CD4-positive, alpha-beta memory T cell (primary cell): Measurements from ENCODE around the gene TMEM9. TPM values are rescaled to one million over a fixed set of nuclear protein-coding genes. Genes with fewer than 3 reads are reported as not detected.

Experiments used
- CTCF ChIA-PET: fragments of 350-600 bp; sonication (Branson Sonifier 250); formaldehyde crosslinking; loops from one replicate; lab custom pipeline; 2021; ENCODE audit warnings: inconsistent platforms; ENCODE audit not compliant: partially characterized antibody; lab: Charles Lee
- POLR2A ChIA-PET: fragments of 350-600 bp; sonication (Branson Sonifier 250); formaldehyde crosslinking; loops from one replicate; lab custom pipeline; 2021; ENCODE audit not compliant: partially characterized antibody; lab: Charles Lee
- DNase-seq, 5 donors: peaks; one replicate each; pipeline versions ENCODE4 v3.0.0 to v3.0.0-alpha.2; 2020 to 2022; ENCODE audit warnings: mixed read lengths in 1 of 5
- H3K27ac ChIP-seq: one replicate; pipeline ENCODE4 v1.7.0; 2013; ENCODE audit warnings: low read depth, low read length
- H3K27me3 ChIP-seq: 2 replicates; pipeline ENCODE4 v1.7.0; 2013; ENCODE audit warnings: mild to moderate bottlenecking, low read length, moderate library complexity; ENCODE audit not compliant: insufficient read depth
- H3K36me3 ChIP-seq: 2 replicates; pipeline ENCODE4 v1.7.0; 2013; ENCODE audit warnings: mild to moderate bottlenecking, low read length, moderate library complexity; ENCODE audit not compliant: insufficient read depth
- H3K4me1 ChIP-seq: 2 replicates; pipeline ENCODE4 v1.7.0; 2013; ENCODE audit warnings: mild to moderate bottlenecking, low read length, moderate library complexity; ENCODE audit not compliant: insufficient read depth
- H3K4me3 ChIP-seq, 2 donors: one replicate each; pipeline ENCODE4 v1.7.0; 2013; ENCODE audit warnings: low read length in 2 of 2, mild to moderate bottlenecking in 1 of 2
- H3K9me3 ChIP-seq, 2 donors: one replicate each; pipeline ENCODE4 v1.7.0; 2013; ENCODE audit warnings: low read length in 2 of 2, control low read depth in 1 of 2; ENCODE audit not compliant: control insufficient read depth in 1 of 2
- H3K27ac Mint-ChIP-seq, 7 donors: one replicate each; pipeline ENCODE4 v1.8.0; 2020 to 2021; ENCODE audit warnings: mixed read lengths in 7 of 7, mild to moderate bottlenecking in 6 of 7, inconsistent platforms in 3 of 7, moderate library complexity in 3 of 7
- H3K27me3 Mint-ChIP-seq, 2 donors: one replicate each; pipeline ENCODE4 v1.8.0; 2020 to 2021; ENCODE audit warnings: mixed read lengths in 2 of 2
- H3K36me3 Mint-ChIP-seq, 2 donors: one replicate each; pipeline ENCODE4 v1.8.0; 2020 to 2021; ENCODE audit warnings: mixed read lengths in 2 of 2, inconsistent platforms in 1 of 2, mild to moderate bottlenecking in 1 of 2
- H3K4me1 Mint-ChIP-seq, 4 donors: one replicate each; pipeline ENCODE4 v1.8.0; 2020 to 2021; ENCODE audit warnings: mixed read lengths in 4 of 4, mild to moderate bottlenecking in 1 of 4
- H3K4me3 Mint-ChIP-seq, 8 donors: one replicate each; pipeline ENCODE4 v1.8.0; 2020 to 2021; ENCODE audit warnings: mixed read lengths in 8 of 8, mild to moderate bottlenecking in 7 of 8, moderate library complexity in 6 of 8, inconsistent platforms in 3 of 8
- H3K9me3 Mint-ChIP-seq, 8 donors: one replicate each; pipeline ENCODE4 v1.8.0; 2020 to 2021; ENCODE audit warnings: mixed read lengths in 8 of 8, mild to moderate bottlenecking in 5 of 8, inconsistent platforms in 3 of 8, moderate library complexity in 1 of 8
- intact Hi-C: fragments of 100-400 bp; cut with micrococcal nuclease; formaldehyde crosslinking; loops from one replicate; pipeline ENCODE4 v1.15.1; 2023
- polyA plus RNA-seq, 2 donors: library from polyadenylated mRNA; unstranded; fragments of 300-500 nt; fragmentation: Illumina TruSeq; gene quantifications; one replicate each; pipeline ENCODE4 v1.2.3, GENCODE V29; 2021
- total RNA-seq, 2 experiments: library from RNA; stranded (reverse); gene quantifications; one replicate each; pipeline ENCODE4 v1.2.3, GENCODE V29; 2021

Gene TMEM9
- total and polyA plus RNA-seq, 4 experiments from 2014 or later, result 20.6 to 64.3 (median 23.3) TPM

DNA sequence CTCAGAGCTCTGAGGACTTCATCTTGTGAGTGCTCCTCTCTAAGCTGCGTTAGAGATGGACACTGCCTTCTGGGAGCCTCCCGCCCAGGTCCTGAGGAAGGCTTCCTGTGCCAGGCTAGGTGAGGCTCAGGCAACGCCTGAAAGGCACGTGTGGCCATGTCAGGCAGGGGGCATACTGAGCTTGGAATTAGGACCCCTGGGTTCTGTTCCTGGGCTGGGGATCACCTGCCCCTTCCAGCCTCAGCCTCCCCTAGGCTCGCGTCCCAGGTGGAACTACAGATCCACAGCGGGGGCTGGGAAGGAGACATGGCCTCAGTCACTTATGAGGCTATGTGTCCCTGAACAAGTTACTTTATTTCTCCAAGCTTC, 17.3 kb downstream of the TMEM9 start:
- Mint-ChIP-seq H3K4me1 (no peaks in the 10 kb centered on the region), H3K36me3 (peaks cover 15 to 53% of the 10 kb centered on the region in 2 donors), H3K27me3 (no peaks in the 10 kb centered on the region), H3K9me3 (peaks cover 0 to 4% (median 0%) of the 10 kb centered on the region in 8 donors), H3K27ac (no peak overlapping the region), H3K4me3 (no peak overlapping the region)
- Histone ChIP-seq H3K4me3 (no peak overlapping the region), H3K27me3 (no peaks in the 10 kb centered on the region), H3K27ac (no peak overlapping the region), H3K9me3 (no peaks in the 10 kb centered on the region), H3K36me3 (peaks cover 3% of the 10 kb centered on the region), H3K4me1 (no peaks in the 10 kb centered on the region)
- intact Hi-C loops, result no loop called here
- ChIA-PET POLR2A (no interaction called here), CTCF (interaction anchor here (2.2 kb wide), 1 partner anchor 18 kb away, joined by 8 read pairs; no protein-coding TSS in a partner anchor)
- DNase-seq, result no peak

DNA sequence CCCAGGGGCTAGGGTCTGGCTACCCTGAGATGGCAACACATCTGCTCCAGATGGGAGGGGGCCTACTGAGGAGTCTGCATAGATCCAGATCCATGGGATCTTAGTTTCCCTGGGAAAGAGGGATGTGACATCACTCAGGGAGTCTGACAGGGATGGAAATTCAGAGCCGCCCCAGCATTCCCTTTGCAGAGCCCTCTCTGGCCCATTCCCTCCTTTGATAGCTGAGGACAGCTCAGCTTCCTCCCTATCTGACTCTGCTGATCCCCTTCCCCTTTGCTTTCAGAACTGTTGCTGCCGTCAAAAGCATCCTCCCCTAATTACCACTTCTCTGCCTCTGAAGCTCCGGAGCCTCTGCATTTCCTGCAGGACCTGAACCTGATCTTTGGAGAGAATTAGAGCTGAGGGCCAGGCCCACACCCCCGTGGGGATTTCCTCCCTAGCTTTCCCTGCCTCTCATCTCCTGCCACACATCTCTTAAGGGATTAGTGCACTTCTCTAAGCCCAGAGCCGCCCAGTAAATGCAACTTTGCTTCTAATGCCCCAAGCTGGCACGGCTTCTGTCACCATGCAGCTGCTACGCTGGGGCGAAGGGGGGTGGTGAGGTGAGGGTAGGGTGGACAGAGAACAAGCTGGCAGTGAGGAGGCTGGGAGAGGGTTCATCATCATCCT, 17.8 kb downstream of the TMEM9 start:
- Histone ChIP-seq H3K4me3 (no peak overlapping the region), H3K36me3 (peaks cover 3% of the 10 kb centered on the region), H3K27me3 (no peaks in the 10 kb centered on the region), H3K9me3 (no peaks in the 10 kb centered on the region), H3K27ac (no peak overlapping the region), H3K4me1 (no peaks in the 10 kb centered on the region)
- ChIA-PET CTCF (interaction anchor here (2.2 kb wide), 1 partner anchor 17 kb away, joined by 8 read pairs; no protein-coding TSS in a partner anchor), POLR2A (no interaction called here)
- H3K9me3 Mint-ChIP-seq, result peaks cover 0 to 4% (median 0%) of the 10 kb centered on the region in 8 donors
- peak overlapping the region in 1 of 7 donors; percentile 59 for H3K27ac Mint-ChIP-seq
- peaks cover 11 to 48% of the 10 kb centered on the region in 2 donors for H3K36me3 Mint-ChIP-seq
- H3K27me3 Mint-ChIP-seq, result no peaks in the 10 kb centered on the region
- peaks cover 0 to 3% (median 0%) of the 10 kb centered on the region in 4 donors for H3K4me1 Mint-ChIP-seq
- H3K4me3 Mint-ChIP-seq, result no peak overlapping the region
- no peak for DNase-seq
- intact Hi-C loops, result no loop called here

DNA sequence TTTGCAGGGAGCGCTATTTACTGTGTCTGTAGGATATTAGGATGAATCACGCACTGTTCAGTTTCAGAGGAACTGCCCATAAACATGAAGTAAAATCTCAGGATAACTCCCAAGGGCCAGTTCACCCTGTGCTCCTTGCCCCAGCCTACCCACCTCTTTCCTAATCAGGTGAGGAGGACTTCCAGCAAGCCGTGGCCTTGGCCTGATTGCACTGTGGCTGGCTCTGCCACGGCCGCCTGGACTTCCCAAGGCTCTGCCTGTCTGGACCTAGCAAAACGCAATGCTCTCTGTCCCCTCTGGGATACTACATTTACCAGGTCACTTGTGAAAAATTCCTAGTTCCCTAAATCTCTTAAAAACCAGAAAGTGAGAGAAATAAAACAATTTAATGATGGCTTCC, 19.9 kb downstream of the TMEM9 start:
- H3K4me1 Mint-ChIP-seq, result peaks cover 0 to 3% (median 0%) of the 10 kb centered on the region in 4 donors
- no peak overlapping the region for H3K4me3 Mint-ChIP-seq
- H3K9me3 Mint-ChIP-seq, result peaks cover 0 to 4% (median 0%) of the 10 kb centered on the region in 8 donors
- H3K9me3 ChIP-seq, result no peaks in the 10 kb centered on the region
- peaks cover 11 to 34% of the 10 kb centered on the region in 2 donors for H3K36me3 Mint-ChIP-seq
- no peak overlapping the region for H3K27ac Mint-ChIP-seq
- no peaks in the 10 kb centered on the region for H3K4me1 ChIP-seq
- ChIA-PET POLR2A (no interaction called here), CTCF (no interaction called here)
- no peaks in the 10 kb centered on the region for H3K27me3 Mint-ChIP-seq
- intact Hi-C loops, result no loop called here
- no peaks in the 10 kb centered on the region for H3K27me3 ChIP-seq
- no peak overlapping the region for H3K27ac ChIP-seq
- no peaks in the 10 kb centered on the region for H3K36me3 ChIP-seq
- DNase-seq, result no peak
- H3K4me3 ChIP-seq, result no peak overlapping the region

DNA sequence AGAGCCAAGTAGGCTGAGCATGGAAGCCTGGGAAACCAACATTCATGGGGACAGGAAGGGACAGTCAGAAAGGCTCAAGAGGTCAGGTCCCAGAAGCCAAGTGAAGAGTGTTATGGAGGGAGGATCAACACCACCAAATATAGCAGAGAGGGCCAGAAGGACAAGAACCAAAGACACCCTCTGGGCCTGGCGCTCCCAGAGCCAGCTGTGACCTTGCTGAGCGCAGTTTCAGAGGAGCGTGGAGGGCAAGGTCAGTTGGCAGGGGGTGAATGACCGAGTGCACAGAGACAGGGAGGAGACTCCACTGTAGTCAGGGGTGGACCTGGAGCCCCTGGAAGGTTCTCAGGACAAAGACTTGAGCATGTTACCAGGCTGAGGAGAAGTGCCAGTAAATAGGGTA, 22.9 kb downstream of the TMEM9 start:
- H3K9me3 Mint-ChIP-seq, result peaks cover 0 to 4% (median 0%) of the 10 kb centered on the region in 8 donors
- H3K4me3 ChIP-seq, result no peak overlapping the region
- H3K9me3 ChIP-seq, result no peaks in the 10 kb centered on the region
- H3K27ac ChIP-seq, result no peak overlapping the region
- H3K4me1 Mint-ChIP-seq, result peaks cover 0 to 3% (median 0%) of the 10 kb centered on the region in 4 donors
- ChIA-PET CTCF (no interaction called here), POLR2A (no interaction called here)
- H3K36me3 Mint-ChIP-seq, result peaks cover 8 to 20% of the 10 kb centered on the region in 2 donors
- no peaks in the 10 kb centered on the region for H3K36me3 ChIP-seq
- H3K4me3 Mint-ChIP-seq, result no peak overlapping the region
- H3K27me3 ChIP-seq, result no peaks in the 10 kb centered on the region
- no peaks in the 10 kb centered on the region for H3K4me1 ChIP-seq
- peak overlapping the region in 2 of 7 donors; percentile 5 to 48 for H3K27ac Mint-ChIP-seq
- no peak for DNase-seq
- peaks cover 0 to 2% of the 10 kb centered on the region in 2 donors for H3K27me3 Mint-ChIP-seq
- intact Hi-C loops, result no loop called here

DNA sequence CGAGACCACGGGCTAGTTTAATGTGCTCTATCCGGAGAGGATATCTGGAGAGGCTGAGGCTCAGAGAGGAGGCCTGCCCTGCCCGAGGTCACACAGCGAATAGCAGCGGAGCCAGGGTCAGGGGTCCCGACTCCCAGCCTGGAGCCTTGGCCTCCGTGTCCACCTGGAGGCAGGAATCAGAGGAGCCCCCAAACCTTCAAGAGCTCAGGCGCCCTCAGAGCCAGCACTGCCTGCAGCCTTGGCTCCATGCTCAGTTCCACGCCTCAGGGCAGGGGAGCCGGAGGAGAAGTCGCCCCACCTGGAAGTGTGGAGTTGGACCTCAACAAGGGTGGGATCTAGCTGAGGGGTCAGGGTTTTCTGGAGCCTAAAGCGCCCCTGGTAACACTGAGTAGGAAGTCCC, 25.3 kb downstream of the TMEM9 start:
- Histone ChIP-seq H3K27ac (no peak overlapping the region), H3K27me3 (no peaks in the 10 kb centered on the region), H3K4me1 (no peaks in the 10 kb centered on the region), H3K9me3 (no peaks in the 10 kb centered on the region), H3K36me3 (no peaks in the 10 kb centered on the region), H3K4me3 (no peak overlapping the region)
- H3K4me3 Mint-ChIP-seq, result no peak overlapping the region
- CTCF ChIA-PET, result interaction anchor here (1.6 kb wide), 1 partner anchor 9 kb away, joined by 6 read pairs; no protein-coding TSS in a partner anchor
- peaks cover 0 to 3% (median 0%) of the 10 kb centered on the region in 4 donors for H3K4me1 Mint-ChIP-seq
- peaks cover 0 to 6% of the 10 kb centered on the region in 2 donors for H3K36me3 Mint-ChIP-seq
- DNase-seq, result no peak
- intact Hi-C loops, result no loop called here
- H3K27ac Mint-ChIP-seq, result no peak overlapping the region
- H3K9me3 Mint-ChIP-seq, result peaks cover 0 to 4% (median 0%) of the 10 kb centered on the region in 8 donors
- POLR2A ChIA-PET, result no interaction called here
- peaks cover 3 to 8% of the 10 kb centered on the region in 2 donors for H3K27me3 Mint-ChIP-seq

DNA sequence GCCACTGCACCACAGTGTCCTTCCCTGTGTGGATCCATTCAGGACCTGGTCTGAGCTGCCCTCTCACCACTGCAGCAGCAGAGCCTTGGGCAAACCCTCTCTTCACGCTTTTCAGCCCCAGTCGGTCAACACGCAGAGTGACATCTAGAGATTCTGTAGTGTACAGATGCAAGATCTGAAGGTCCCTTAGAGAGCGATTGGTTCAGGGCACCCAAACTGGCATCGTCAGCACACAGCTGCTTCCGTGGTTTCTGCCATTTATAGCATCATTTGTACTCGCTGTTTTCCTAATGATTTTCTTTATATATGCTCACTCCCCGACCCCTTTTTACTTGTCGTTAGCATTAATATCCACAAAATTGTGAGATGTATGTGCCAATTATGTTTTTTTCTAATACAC, 25.8 kb downstream of the TMEM9 start:
- ChIA-PET CTCF (interaction anchor here (1.6 kb wide), 1 partner anchor 9 kb away, joined by 6 read pairs; no protein-coding TSS in a partner anchor), POLR2A (no interaction called here)
- Mint-ChIP-seq H3K27ac (no peak overlapping the region), H3K36me3 (peaks cover 0 to 3% of the 10 kb centered on the region in 2 donors), H3K4me3 (no peak overlapping the region), H3K9me3 (peaks cover 0 to 4% (median 0%) of the 10 kb centered on the region in 8 donors), H3K4me1 (peaks cover 0 to 3% (median 0%) of the 10 kb centered on the region in 4 donors), H3K27me3 (peaks cover 3 to 8% of the 10 kb centered on the region in 2 donors)
- Histone ChIP-seq H3K27ac (no peak overlapping the region), H3K9me3 (no peaks in the 10 kb centered on the region), H3K36me3 (no peaks in the 10 kb centered on the region), H3K27me3 (peaks cover 4% of the 10 kb centered on the region), H3K4me1 (no peaks in the 10 kb centered on the region), H3K4me3 (no peak overlapping the region)
- no peak for DNase-seq
- intact Hi-C loops, result no loop called here

DNA sequence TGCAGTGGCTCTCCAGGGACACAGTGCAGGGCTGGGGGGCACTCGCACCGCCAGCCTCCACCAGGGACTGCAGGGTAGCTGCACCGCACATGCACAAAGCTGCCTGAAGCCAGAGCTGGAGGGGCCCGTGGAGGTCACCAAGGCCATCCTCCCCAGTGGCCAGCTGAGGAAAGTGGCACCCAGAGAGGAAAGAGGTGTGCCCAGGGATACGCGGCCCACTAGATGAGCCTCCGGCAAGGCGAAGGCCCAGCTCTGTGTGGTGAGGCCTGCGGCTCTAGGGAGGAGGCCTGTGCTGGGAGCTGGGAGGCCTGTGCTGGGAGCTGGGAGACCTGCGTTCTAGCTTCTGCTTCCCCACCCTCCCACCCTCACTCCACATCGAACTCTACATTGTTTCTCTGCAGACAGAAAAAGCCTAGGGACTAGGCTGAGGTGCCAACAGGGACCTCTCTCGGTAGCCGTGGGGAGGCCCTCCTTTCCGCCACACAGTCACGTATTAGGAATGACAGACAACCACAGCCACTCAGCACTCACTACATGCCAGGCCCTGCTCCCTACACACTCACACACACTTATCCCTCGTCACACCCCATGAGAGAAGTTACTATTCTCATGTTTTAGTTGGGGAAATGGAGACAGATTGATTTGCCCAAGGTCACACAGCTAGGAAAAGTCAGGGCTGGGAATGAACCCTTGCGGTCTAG, 26.4 kb downstream of the TMEM9 start:
- POLR2A ChIA-PET, result no interaction called here
- Mint-ChIP-seq H3K4me1 (peaks cover 0 to 3% (median 0%) of the 10 kb centered on the region in 4 donors), H3K9me3 (peaks cover 0 to 4% (median 0%) of the 10 kb centered on the region in 8 donors), H3K36me3 (no peaks in the 10 kb centered on the region), H3K4me3 (no peak overlapping the region), H3K27me3 (peaks cover 7 to 8% of the 10 kb centered on the region in 2 donors), H3K27ac (no peak overlapping the region)
- Histone ChIP-seq H3K4me3 (no peak overlapping the region), H3K4me1 (no peaks in the 10 kb centered on the region), H3K27ac (no peak overlapping the region), H3K9me3 (no peaks in the 10 kb centered on the region), H3K36me3 (no peaks in the 10 kb centered on the region), H3K27me3 (peaks cover 4% of the 10 kb centered on the region)
- intact Hi-C loops, result no loop called here
- CTCF ChIA-PET, result no interaction called here
- DNase-seq, result no peak
